Prostate gland (tissue), 2 donors: Measurements from ENCODE around the gene SLC25A38. TPM values are rescaled to one million over a fixed set of nuclear protein-coding genes. Genes with fewer than 3 reads are reported as not detected.

Experiments
- DNase-seq: peaks from one replicate; pipeline ENCODE4 v3.0.0-alpha.2; 2019; ENCODE audit warnings: low spot score
- H3K27ac ChIP-seq, 2 donors: fragments of 200-600 bp; sonication (generic); 2 replicates each; pipeline ENCODE4 v1.5.1; 2017 to 2019
- H3K27me3 ChIP-seq: fragments of 200-600 bp; sonication (generic); replicated peaks from 2 replicates; pipeline ENCODE4 v1.5.1; 2019; ENCODE audit not compliant: insufficient read depth
- H3K36me3 ChIP-seq, 2 donors: fragments of 200-600 bp; sonication (generic); 1 replicate in 1 of 2; 2 replicates in 1 of 2; pipeline versions ENCODE4 v1.5.1 to v1.8.1; 2017 to 2019
- H3K4me1 ChIP-seq: fragments of 200-600 bp; sonication (generic); replicated peaks from 2 replicates; pipeline ENCODE4 v1.5.1; 2019
- H3K4me3 ChIP-seq, 2 donors: fragments of 200-600 bp; sonication (generic); 2 replicates each; pipeline ENCODE4 v1.5.1; 2017 to 2019
- H3K9me3 ChIP-seq: fragments of 200-600 bp; sonication (generic); 2 replicates; pipeline ENCODE4 v1.5.1; 2017
- POLR2A ChIP-seq: fragments of 450-650 bp; IDR thresholded peaks from one replicate; pipeline ENCODE4 v1.6.1; 2016; ENCODE audit warnings: antibody characterized with exemption, mild to moderate bottlenecking
- POLR2AphosphoS5 ChIP-seq: sonication (generic); formaldehyde crosslinking; IDR thresholded peaks from one replicate; pipeline ENCODE4 v1.6.1; 2017; ENCODE audit warnings: antibody characterized with exemption
- WGBS: methylation state at CpG from one replicate; pipeline ENCODE4 v1.1.5; 2018; 5-methylcytosine and 5-hydroxymethylcytosine counted together
- intact Hi-C: fragments of 100-400 bp; cut with DNase I; formaldehyde crosslinking; loops from one replicate; pipeline ENCODE4 v1.14.2; 2022
- total RNA-seq, 2 donors: library from RNA; depleted of rRNA; stranded (reverse); fragments of >200 nt; gene quantifications; one replicate each; pipeline ENCODE4 v1.1.0, GENCODE V29; 2016
- TF ChIP-seq, protein P1 (sequence below), 4 experiments: fragments of 200-600 bp in 2 of 4; fragments of 450-650 bp in 2 of 4; sonication (generic) in 2 of 4; IDR thresholded peaks; 1 replicate in 3 of 4; 2 replicates in 1 of 4; pipeline ENCODE4 v1.5.1; 2016 to 2019; ENCODE audit warnings: antibody characterized with exemption in 4 of 4, mild to moderate bottlenecking in 2 of 4, moderate library complexity in 2 of 4

SLC25A38 gene
- total RNA-seq, 2 donors from 2014 or later: 36.7 to 72.4 TPM

GRCh38 chr3:39383881-39384664, 903 bp downstream of the SLC25A38 start:
- under 1% methylated on average over 53 of the region's 66 CpGs for WGBS
- no peaks in the 10 kb centered on the region for H3K36me3 ChIP-seq
- peak; percentile 97 for TF ChIP-seq POLR2AphosphoS5
- peak; percentile 93 for TF ChIP-seq POLR2A
- TF ChIP-seq, protein P1, sequence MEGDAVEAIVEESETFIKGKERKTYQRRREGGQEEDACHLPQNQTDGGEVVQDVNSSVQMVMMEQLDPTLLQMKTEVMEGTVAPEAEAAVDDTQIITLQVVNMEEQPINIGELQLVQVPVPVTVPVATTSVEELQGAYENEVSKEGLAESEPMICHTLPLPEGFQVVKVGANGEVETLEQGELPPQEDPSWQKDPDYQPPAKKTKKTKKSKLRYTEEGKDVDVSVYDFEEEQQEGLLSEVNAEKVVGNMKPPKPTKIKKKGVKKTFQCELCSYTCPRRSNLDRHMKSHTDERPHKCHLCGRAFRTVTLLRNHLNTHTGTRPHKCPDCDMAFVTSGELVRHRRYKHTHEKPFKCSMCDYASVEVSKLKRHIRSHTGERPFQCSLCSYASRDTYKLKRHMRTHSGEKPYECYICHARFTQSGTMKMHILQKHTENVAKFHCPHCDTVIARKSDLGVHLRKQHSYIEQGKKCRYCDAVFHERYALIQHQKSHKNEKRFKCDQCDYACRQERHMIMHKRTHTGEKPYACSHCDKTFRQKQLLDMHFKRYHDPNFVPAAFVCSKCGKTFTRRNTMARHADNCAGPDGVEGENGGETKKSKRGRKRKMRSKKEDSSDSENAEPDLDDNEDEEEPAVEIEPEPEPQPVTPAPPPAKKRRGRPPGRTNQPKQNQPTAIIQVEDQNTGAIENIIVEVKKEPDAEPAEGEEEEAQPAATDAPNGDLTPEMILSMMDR (IDR thresholded peaks at IDR 0.05): peak in 2 of 4 experiments; percentile 49 to 67
- H3K27ac ChIP-seq: peak overlapping the region; percentile 91 to 95
- H3K4me3 ChIP-seq: peak overlapping the region; percentile 58 to 69
- DNase-seq: peak; percentile 97
- H3K4me1 ChIP-seq: no peaks in the 10 kb centered on the region
- H3K9me3 ChIP-seq: no peaks in the 10 kb centered on the region
- no peaks in the 10 kb centered on the region for H3K27me3 ChIP-seq
- intact Hi-C loops: loop anchor here (1.0 to 10.0 kb wide), 4 partner anchors 22 to 1071 kb away; partner anchors contain the start of genes RPL14 and RPSA

GRCh38 chr3:39384665-39385000, 1.5 kb downstream of the SLC25A38 start:
- Histone ChIP-seq H3K36me3 (no peaks in the 10 kb centered on the region), H3K4me1 (no peaks in the 10 kb centered on the region), H3K27me3 (no peaks in the 10 kb centered on the region), H3K27ac (peak overlapping the region; percentile 91 to 95), H3K9me3 (no peaks in the 10 kb centered on the region), H3K4me3 (peak overlapping the region; percentile 58 to 69)
- WGBS: 62% methylated on average over 14 of the region's 14 CpGs
- DNase-seq: no peak
- TF ChIP-seq, protein P1 (IDR thresholded peaks at IDR 0.05): no peak
- no peak for TF ChIP-seq POLR2AphosphoS5
- TF ChIP-seq POLR2A: no peak
- intact Hi-C loops: loop anchor here (1.0 to 10.0 kb wide), 4 partner anchors 22 to 1070 kb away; partner anchors contain the start of genes RPL14 and RPSA

DNA sequence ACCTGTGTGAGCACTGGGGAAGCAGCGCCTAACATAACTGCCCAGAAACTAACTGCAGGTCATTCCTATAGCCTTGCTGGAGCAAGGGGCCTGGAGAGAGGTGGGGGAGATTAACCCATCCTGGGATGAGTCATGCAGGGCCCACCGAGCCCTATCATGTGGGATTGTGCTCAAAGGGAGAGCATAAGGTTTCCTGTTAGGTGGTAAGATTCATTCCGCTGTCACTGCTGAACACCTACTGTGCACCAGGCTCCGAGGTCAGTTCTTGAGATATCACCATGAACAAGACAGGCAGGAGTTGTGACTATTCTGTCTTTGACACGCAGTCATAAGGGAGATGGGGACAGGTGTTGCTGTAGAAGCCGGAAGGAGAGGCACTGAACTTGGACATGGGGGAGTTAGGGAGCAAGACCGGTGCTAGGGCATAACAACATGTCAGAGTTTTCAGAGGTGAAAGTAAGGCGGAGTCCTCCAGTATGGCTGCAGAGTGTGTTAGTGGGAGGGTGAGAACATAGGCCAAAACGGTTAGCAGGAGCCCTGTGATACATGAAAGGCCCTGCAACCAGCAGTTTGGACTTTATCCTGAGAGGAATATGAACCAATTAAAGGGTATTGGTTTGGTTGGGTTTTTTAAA, 2.4 kb downstream of the SLC25A38 start:
- H3K4me3 ChIP-seq: no peak overlapping the region
- WGBS: 79% methylated on average over 9 of the region's 9 CpGs
- H3K27ac ChIP-seq: no peak overlapping the region
- no peaks in the 10 kb centered on the region for H3K4me1 ChIP-seq
- peaks cover 3 to 6% of the 10 kb centered on the region in 2 donors for H3K36me3 ChIP-seq
- no peaks in the 10 kb centered on the region for H3K9me3 ChIP-seq
- no peak for DNase-seq
- TF ChIP-seq, protein P1 (IDR thresholded peaks at IDR 0.05): no peak
- no peak for TF ChIP-seq POLR2A
- TF ChIP-seq POLR2AphosphoS5: no peak
- no peaks in the 10 kb centered on the region for H3K27me3 ChIP-seq
- intact Hi-C loops: loop anchor here (10.0 kb wide), 3 partner anchors 201 to 1069 kb away; partner anchors contain the start of gene RPL14

- H3K9me3 ChIP-seq: no peaks in the 10 kb centered on the region
- no peaks in the 10 kb centered on the region for H3K27me3 ChIP-seq
- peaks cover 5 to 12% of the 10 kb centered on the region in 2 donors for H3K36me3 ChIP-seq
- intact Hi-C loops: loop anchor here (10.0 kb wide), 3 partner anchors 202 to 1068 kb away; partner anchors contain the start of gene RPL14
- H3K4me1 ChIP-seq: no peaks in the 10 kb centered on the region
- no peak for DNase-seq
- H3K4me3 ChIP-seq: no peak overlapping the region
- no peak overlapping the region for H3K27ac ChIP-seq
- WGBS: 75% methylated on average over 5 of the region's 5 CpGs
- TF ChIP-seq, protein P1 (IDR thresholded peaks at IDR 0.05): no peak
- TF ChIP-seq POLR2AphosphoS5 (no peak), POLR2A (no peak)
These were observed 3.1 kb downstream of the SLC25A38 start for GRCh38 chr3:39386318-39386717.
